ENCODE results near the gene SSBP2.
A peak's percentile ranks its signal among the peaks of the same experiment; 100 is the strongest.

Gene SSBP2

DNA sequence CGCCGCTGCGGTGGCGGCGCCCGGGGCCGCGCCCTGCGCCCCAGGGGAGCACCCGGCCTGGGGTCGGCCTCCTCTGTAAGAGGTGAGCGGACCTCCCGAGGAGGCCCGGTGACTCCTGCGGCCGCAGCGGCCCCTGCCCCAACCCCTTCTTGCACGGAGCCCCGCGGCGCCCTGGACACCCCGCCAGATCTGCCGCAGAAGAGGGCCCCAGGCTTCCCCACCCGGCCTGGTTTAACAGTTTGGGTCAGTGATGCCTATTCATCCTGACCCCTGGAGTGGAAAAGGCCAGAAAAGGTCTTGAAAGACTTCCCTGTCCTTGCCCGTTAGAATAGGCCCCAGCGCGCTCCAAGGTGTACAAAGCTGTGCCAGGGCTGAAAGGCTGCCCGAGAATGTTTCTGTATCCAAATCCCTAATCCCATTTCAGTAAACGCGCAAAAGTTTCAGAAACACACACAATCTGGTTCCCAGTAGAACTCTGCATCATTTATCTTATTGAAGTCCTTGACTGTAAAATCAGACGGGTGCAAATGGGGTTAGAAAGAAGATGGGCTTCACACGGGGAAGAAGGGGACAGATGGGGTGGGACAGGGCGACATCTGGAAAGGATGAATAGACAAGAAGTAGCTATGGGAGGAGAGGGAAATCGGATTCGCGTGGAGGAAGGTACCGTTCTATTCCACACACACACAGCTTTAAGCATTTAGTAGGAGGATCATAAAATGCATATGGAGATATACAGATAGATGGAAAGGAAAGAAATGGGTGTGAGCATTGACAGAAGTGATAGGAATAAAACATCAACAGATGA is 1.1 kb upstream of the SSBP2 start:
- no peaks in the 10 kb centered on the region for H3K9me3 ChIP-seq (ENCODE audit: control insufficient read depth, insufficient read depth, low read length)
- H3K27me3 ChIP-seq (ENCODE audit: control insufficient read depth, insufficient read depth, low read length): peaks cover 5% of the 10 kb centered on the region
- H3K36me3 ChIP-seq (ENCODE audit: control insufficient read depth, insufficient read depth, low read length): no peaks in the 10 kb centered on the region
- peaks cover 33% of the 10 kb centered on the region for H3K4me1 ChIP-seq (ENCODE audit: control insufficient read depth, insufficient read depth, low read length)
- peak overlapping the region; percentile 27 for H3K9ac ChIP-seq (ENCODE audit: low read depth, low read length)
- peak overlapping the region; percentile 51 for H3K4me3 ChIP-seq (ENCODE audit: low read depth, low read length)

DNA sequence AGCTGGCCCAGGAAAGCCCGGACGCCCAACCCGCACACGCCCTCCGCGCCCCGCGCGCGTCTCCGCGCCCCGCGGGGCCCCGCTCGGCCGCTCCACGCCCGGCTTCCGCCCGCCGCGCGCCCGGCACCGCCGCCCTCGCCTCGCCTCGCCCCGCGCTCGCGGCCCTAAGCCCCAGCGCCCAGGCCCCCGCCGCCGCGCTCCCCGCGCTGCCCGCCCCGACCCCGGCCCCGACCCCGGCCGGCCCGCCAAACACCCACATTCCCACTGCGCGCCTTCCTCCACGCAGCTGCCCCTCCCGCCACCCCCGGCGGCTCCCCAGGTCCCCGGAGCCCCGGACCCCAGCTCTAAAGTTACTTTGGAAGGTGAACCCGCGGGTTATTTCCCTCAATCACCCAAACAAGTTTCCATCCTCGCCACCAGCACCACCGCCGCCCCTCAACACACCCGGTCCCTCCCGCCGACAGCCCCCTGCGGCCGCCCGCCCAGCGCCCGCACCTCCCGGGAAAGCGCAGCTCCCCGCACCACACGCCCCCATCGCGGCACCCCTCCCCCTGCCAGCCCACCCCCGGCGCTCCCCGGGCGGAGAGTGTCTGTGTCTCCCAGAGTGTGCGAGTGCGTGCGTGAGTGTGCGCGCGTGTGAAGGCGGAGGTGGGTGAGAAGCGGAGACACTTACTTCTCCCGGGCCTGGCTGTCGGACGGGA is 439 bp downstream of the SSBP2 start:
- H3K9me3 ChIP-seq (ENCODE audit: control insufficient read depth, insufficient read depth, low read length): no peaks in the 10 kb centered on the region
- H3K4me3 ChIP-seq (ENCODE audit: low read depth, low read length): peak overlapping the region; percentile 85
- H3K27me3 ChIP-seq (ENCODE audit: control insufficient read depth, insufficient read depth, low read length): peaks cover 5% of the 10 kb centered on the region
- no peaks in the 10 kb centered on the region for H3K36me3 ChIP-seq (ENCODE audit: control insufficient read depth, insufficient read depth, low read length)
- no peak overlapping the region for H3K9ac ChIP-seq (ENCODE audit: low read depth, low read length)
- peaks cover 25% of the 10 kb centered on the region for H3K4me1 ChIP-seq (ENCODE audit: control insufficient read depth, insufficient read depth, low read length)

DNA sequence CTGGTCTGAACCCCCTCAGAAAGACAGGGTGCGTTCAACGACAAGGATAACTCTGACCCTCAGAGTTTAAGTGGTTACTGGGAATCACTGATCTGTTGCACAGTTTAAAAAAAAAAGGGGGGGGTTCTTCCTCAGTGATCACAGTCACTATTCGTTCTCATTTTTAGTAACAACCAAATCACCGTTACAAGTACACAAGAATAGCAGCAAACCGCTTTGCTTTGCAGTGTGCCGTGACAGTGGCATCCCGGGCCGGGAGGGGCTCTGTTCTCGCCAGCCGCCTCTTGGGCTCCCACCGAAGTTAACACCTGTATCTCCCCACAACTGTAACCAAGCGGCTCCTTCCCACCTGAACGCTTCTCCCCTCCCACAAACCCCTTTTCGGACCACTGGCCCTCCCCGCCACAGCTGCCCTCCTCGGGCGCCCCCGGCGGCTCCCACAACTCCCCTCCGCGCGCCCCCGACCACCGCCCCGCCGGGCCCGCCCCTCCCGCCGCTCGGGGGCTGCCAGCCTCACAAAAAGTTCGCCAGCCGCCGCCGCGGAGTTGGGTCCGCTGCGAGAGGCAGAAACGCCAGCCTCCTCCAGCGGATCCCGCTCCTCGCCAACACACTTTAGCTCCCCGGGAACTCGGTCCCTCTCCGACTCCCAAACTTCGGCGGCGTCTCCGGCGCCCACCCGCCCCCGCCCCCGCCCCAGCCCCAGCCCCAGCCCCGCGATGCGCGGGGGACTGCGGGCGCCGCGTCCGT is 1.2 kb downstream of the SSBP2 start:
- peak overlapping the region; percentile 63 for H3K4me3 ChIP-seq (ENCODE audit: low read depth, low read length)
- H3K9me3 ChIP-seq (ENCODE audit: control insufficient read depth, insufficient read depth, low read length): no peaks in the 10 kb centered on the region
- peaks cover 21% of the 10 kb centered on the region for H3K4me1 ChIP-seq (ENCODE audit: control insufficient read depth, insufficient read depth, low read length)
- H3K36me3 ChIP-seq (ENCODE audit: control insufficient read depth, insufficient read depth, low read length): no peaks in the 10 kb centered on the region
- H3K27me3 ChIP-seq (ENCODE audit: control insufficient read depth, insufficient read depth, low read length): peaks cover 5% of the 10 kb centered on the region
- H3K9ac ChIP-seq (ENCODE audit: low read depth, low read length): no peak overlapping the region

DNA sequence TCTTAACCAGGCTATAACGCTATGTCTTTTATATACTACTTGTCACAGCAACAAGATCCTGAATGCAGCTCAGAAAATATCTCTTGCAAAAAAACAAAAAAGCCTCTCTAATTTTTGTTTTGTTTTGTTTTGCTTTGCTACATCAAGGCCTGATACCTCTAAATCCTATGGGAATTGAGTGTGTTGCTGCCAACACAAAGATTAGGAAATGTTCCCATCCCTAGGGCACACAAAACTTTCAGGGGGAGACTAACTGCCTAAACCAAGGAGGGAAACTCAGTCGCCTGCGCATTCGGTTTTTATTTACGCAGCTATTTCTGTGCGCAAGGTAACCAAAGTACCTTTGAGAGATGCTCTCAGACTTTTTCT is 1.7 kb downstream of the SSBP2 start:
- Histone ChIP-seq H3K27me3 (ENCODE audit: control insufficient read depth, insufficient read depth, low read length) (peaks cover 5% of the 10 kb centered on the region), H3K4me1 (ENCODE audit: control insufficient read depth, insufficient read depth, low read length) (peaks cover 15% of the 10 kb centered on the region), H3K9me3 (ENCODE audit: control insufficient read depth, insufficient read depth, low read length) (no peaks in the 10 kb centered on the region), H3K36me3 (ENCODE audit: control insufficient read depth, insufficient read depth, low read length) (no peaks in the 10 kb centered on the region), H3K4me3 (ENCODE audit: low read depth, low read length) (peak overlapping the region; percentile 63), H3K9ac (ENCODE audit: low read depth, low read length) (no peak overlapping the region)

DNA sequence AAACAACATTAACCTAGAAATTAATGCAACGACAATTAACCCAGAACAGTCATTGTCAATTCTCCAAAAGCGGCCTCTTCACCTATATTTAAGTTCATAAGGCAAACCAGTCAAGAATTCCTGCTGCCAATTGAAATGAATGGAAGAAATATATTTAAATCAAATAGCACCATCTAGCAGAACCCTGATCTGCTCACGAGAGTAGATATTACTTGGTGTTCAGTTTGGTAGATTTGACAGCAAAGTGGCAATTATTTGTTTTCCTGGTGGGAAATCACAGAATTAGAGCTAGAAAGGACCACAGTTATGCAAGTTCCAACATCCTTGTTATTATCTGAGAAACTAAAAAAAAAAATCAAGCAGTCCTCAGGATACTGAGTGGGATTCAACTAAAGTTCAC is 2.3 kb downstream of the SSBP2 start:
- Histone ChIP-seq H3K9ac (ENCODE audit: low read depth, low read length) (no peak overlapping the region), H3K4me3 (ENCODE audit: low read depth, low read length) (no peak overlapping the region), H3K4me1 (ENCODE audit: control insufficient read depth, insufficient read depth, low read length) (peaks cover 11% of the 10 kb centered on the region)

DNA sequence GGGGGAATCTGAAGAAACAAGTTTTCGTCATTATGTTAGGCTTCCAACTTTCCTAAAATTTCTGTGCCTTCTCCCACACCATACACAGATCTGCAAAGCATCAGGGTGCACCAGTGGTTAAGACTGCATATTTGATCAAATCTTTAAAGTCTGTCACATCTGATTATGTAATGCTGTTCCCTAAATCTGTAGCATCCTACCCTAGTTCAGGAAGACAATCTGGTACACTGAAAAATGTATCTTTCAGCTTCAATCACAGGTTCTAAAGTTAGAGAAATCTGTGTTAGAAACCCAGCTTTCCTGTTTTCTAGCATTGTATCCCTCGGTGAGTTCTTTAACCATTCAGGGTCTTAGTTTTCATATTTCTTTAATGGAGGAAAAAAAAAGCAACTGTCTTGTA is 3.9 kb downstream of the SSBP2 start:
- Histone ChIP-seq H3K9ac (ENCODE audit: low read depth, low read length) (no peak overlapping the region), H3K4me1 (ENCODE audit: control insufficient read depth, insufficient read depth, low read length) (peaks cover 4% of the 10 kb centered on the region), H3K9me3 (ENCODE audit: control insufficient read depth, insufficient read depth, low read length) (no peaks in the 10 kb centered on the region), H3K27me3 (ENCODE audit: control insufficient read depth, insufficient read depth, low read length) (peaks cover 5% of the 10 kb centered on the region), H3K36me3 (ENCODE audit: control insufficient read depth, insufficient read depth, low read length) (no peaks in the 10 kb centered on the region), H3K4me3 (ENCODE audit: low read depth, low read length) (no peak overlapping the region)

More for the DNA sequence above, 2.3 kb downstream of the SSBP2 start:
- H3K9me3 ChIP-seq (ENCODE audit: control insufficient read depth, insufficient read depth, low read length): no peaks in the 10 kb centered on the region
- no peaks in the 10 kb centered on the region for H3K36me3 ChIP-seq (ENCODE audit: control insufficient read depth, insufficient read depth, low read length)
- peaks cover 5% of the 10 kb centered on the region for H3K27me3 ChIP-seq (ENCODE audit: control insufficient read depth, insufficient read depth, low read length)

DNA sequence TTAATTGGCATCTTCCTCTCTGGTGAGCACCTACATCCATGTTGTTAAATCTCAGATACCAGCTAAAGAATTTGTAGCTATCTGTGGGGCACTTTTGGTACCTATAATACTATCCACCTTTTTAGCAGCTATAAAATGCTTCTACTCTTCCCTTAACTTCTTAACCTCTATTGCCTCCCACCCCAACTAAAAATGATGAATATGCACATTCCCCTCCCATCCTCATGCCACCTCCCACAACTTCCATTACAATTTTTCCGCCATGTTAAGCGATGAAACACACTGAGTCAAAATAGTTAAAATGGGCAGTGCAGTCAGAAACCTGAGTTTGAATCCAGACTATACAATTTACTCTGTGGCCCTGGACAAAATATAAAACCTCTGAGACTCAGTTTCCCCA is 10.1 kb downstream of the SSBP2 start:
- Histone ChIP-seq H3K4me1 (ENCODE audit: control insufficient read depth, insufficient read depth, low read length) (no peaks in the 10 kb centered on the region), H3K27me3 (ENCODE audit: control insufficient read depth, insufficient read depth, low read length) (no peaks in the 10 kb centered on the region), H3K36me3 (ENCODE audit: control insufficient read depth, insufficient read depth, low read length) (no peaks in the 10 kb centered on the region), H3K4me3 (ENCODE audit: low read depth, low read length) (no peak overlapping the region), H3K9ac (ENCODE audit: low read depth, low read length) (no peak overlapping the region), H3K9me3 (ENCODE audit: control insufficient read depth, insufficient read depth, low read length) (no peaks in the 10 kb centered on the region)

DNA sequence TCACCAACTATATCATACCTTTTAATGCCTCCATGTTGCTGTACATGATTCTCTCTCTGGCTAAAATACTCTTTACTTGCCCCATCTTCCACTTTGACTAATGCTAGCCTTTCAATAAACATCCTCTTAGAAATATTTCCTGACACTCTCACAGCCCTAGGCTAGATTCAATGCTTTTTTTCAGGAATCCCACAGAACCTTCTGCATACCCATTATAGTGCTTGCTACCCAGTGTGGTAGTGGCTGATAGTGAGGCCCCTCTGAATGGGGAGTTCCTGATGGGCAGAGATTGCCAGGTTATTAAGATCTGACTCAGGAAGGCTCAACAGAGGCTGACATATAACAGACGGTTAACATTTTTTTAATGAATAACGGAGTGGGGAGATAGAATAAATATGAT is 11.6 kb downstream of the SSBP2 start:
- Histone ChIP-seq H3K27me3 (ENCODE audit: control insufficient read depth, insufficient read depth, low read length) (no peaks in the 10 kb centered on the region), H3K36me3 (ENCODE audit: control insufficient read depth, insufficient read depth, low read length) (no peaks in the 10 kb centered on the region), H3K9me3 (ENCODE audit: control insufficient read depth, insufficient read depth, low read length) (no peaks in the 10 kb centered on the region), H3K4me1 (ENCODE audit: control insufficient read depth, insufficient read depth, low read length) (no peaks in the 10 kb centered on the region), H3K9ac (ENCODE audit: low read depth, low read length) (no peak overlapping the region), H3K4me3 (ENCODE audit: low read depth, low read length) (no peak overlapping the region)

DNA sequence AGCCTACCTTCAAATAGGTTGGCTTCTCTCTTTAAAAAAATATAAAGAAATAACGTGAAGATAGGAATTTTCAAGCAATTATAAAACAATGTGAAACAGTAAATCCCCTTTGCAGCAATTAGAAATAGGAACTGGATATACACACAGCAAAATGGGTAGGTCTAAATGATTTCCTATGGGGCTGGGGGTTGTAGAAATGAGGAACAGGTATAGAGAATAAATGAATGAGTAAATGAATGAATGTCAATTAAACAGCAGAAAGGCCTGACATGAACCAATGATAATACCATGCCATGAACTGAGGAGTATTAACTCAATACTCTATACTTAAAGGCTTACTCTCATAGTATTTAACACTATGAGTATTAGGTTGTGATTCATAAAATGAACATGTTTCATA is 21.6 kb downstream of the SSBP2 start:
- no peak overlapping the region for H3K9ac ChIP-seq (ENCODE audit: low read depth, low read length)
- no peak overlapping the region for H3K4me3 ChIP-seq (ENCODE audit: low read depth, low read length)
- no peaks in the 10 kb centered on the region for H3K9me3 ChIP-seq (ENCODE audit: control insufficient read depth, insufficient read depth, low read length)
- H3K27me3 ChIP-seq (ENCODE audit: control insufficient read depth, insufficient read depth, low read length): no peaks in the 10 kb centered on the region
- no peaks in the 10 kb centered on the region for H3K36me3 ChIP-seq (ENCODE audit: control insufficient read depth, insufficient read depth, low read length)
- no peaks in the 10 kb centered on the region for H3K4me1 ChIP-seq (ENCODE audit: control insufficient read depth, insufficient read depth, low read length)

DNA sequence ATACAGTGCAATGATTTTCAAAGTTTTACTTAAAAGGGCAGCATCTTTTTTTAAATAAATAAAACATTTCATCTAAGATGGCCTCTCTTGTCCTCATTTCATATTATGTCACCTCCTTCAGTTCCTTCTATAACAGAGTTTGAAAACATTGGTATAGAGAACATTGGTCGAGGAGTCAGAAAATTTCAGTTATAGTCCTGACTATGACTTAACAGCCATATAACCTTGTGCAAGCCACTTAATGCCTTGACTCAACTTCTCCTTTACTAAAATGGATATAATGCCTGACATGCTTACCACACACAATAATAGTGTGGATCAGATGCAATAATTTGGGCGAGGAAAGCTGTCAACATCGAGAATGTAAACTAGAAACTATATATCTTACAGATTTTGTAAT is 22.6 kb downstream of the SSBP2 start:
- no peaks in the 10 kb centered on the region for H3K9me3 ChIP-seq (ENCODE audit: control insufficient read depth, insufficient read depth, low read length)
- no peaks in the 10 kb centered on the region for H3K36me3 ChIP-seq (ENCODE audit: control insufficient read depth, insufficient read depth, low read length)
- H3K27me3 ChIP-seq (ENCODE audit: control insufficient read depth, insufficient read depth, low read length): no peaks in the 10 kb centered on the region
- H3K4me3 ChIP-seq (ENCODE audit: low read depth, low read length): no peak overlapping the region
- no peak overlapping the region for H3K9ac ChIP-seq (ENCODE audit: low read depth, low read length)
- peaks cover 3% of the 10 kb centered on the region for H3K4me1 ChIP-seq (ENCODE audit: control insufficient read depth, insufficient read depth, low read length)

DNA sequence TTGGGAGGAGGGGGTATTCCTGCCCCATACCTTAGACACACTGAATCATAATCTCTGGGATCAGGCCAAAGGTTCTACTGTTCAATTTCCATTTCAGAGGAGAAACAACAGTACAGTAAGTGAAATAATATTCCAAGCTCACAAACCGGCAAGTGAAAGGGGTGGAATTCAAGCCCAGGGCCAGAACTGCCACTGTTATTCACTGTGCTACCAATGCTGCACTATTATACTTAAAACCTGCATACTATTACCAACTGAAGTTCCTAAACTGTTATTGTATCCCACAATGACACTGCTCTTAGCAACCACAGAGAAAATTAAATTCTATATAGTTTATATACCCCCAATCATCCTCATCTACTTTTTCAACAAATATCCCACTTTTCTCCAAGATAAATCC is 24.6 kb downstream of the SSBP2 start:
- Histone ChIP-seq H3K9me3 (ENCODE audit: control insufficient read depth, insufficient read depth, low read length) (no peaks in the 10 kb centered on the region), H3K4me1 (ENCODE audit: control insufficient read depth, insufficient read depth, low read length) (peaks cover 11% of the 10 kb centered on the region), H3K36me3 (ENCODE audit: control insufficient read depth, insufficient read depth, low read length) (no peaks in the 10 kb centered on the region), H3K4me3 (ENCODE audit: low read depth, low read length) (no peak overlapping the region), H3K27me3 (ENCODE audit: control insufficient read depth, insufficient read depth, low read length) (no peaks in the 10 kb centered on the region), H3K9ac (ENCODE audit: low read depth, low read length) (no peak overlapping the region)

All from iPS-15b (cell line).